Measurements from ENCODE around the gene CASS4.
"Not testable (repeated sequence)": the region's sequence is repeated elsewhere in the genome, so short reads cannot be mapped to it uniquely, and the experiment has no call there.

CASS4 gene, protein sequence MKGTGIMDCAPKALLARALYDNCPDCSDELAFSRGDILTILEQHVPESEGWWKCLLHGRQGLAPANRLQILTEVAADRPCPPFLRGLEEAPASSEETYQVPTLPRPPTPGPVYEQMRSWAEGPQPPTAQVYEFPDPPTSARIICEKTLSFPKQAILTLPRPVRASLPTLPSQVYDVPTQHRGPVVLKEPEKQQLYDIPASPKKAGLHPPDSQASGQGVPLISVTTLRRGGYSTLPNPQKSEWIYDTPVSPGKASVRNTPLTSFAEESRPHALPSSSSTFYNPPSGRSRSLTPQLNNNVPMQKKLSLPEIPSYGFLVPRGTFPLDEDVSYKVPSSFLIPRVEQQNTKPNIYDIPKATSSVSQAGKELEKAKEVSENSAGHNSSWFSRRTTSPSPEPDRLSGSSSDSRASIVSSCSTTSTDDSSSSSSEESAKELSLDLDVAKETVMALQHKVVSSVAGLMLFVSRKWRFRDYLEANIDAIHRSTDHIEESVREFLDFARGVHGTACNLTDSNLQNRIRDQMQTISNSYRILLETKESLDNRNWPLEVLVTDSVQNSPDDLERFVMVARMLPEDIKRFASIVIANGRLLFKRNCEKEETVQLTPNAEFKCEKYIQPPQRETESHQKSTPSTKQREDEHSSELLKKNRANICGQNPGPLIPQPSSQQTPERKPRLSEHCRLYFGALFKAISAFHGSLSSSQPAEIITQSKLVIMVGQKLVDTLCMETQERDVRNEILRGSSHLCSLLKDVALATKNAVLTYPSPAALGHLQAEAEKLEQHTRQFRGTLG

DNA sequence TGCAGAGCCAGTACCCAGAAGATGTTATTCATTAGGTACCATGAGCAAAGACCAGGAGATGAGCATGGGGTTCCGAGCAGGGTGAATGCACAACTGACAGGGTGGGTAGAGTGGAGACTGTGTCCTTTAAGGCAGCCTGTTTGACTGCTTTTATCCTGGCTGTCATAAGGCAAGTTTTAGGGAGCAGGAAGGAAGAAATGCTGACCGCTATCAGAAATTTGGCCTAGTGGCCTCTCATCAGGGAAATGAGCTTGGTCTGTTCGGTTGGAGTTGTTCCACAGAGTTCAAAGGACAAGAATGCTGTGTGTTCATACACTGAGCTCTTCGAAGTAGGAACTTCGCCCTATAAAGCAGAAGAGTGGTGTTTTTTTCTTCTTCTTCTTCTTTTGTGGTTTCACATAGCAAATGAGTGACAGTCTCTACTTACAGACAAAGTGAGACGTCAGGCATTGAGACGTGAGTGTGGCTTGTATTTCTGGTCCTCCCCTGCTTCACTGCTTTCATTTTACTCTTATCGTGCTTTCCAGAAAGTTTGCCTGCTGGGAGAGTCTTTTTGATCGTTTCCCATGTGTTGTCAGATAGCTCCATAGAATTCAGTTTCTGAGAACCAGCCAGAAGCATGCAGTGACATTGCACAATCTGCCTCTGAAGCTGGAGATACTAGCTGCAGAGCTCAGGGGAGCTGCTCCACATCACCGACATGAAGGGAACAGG is at the start of gene CASS4:
TSS of gene CASS4 (plus strand) at position 502 of the 714 bp plus-strand sequence. CDS start at position 701, 199 bp downstream.
- DNase-seq (ENCODE audit: low read depth in 2 of 2): no peak

DNA sequence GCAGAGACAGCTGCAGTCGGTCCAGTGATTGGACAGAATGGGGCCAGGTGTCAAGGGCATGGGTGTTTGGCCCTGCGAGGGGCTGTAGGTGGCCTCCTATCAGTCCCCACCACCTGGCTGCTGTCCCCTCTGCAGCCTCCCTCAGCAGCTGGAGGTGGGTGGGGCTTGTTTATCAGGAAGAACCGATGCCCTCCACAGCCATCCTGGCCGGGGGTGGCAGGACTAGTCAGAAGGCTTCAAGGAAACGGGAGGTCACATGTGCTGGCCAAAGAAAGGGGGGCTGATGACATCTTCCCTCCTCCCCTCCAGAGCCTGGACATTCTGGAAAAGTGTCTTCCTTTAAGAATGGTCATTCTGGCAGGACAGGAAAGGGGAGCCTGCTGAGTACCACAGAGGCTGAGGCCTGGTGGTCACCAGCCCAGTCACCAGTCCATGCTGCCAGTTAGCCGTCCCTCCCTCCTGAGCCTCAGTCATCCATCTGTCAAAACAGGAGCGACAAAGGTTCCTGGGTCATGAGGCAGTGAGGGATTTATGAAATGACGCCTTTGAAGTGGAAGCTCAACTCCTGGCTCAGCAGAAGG is 49.1 kb upstream of the CASS4 start:
- DNase-seq (ENCODE audit: low read depth in 2 of 2): no peak

DNA sequence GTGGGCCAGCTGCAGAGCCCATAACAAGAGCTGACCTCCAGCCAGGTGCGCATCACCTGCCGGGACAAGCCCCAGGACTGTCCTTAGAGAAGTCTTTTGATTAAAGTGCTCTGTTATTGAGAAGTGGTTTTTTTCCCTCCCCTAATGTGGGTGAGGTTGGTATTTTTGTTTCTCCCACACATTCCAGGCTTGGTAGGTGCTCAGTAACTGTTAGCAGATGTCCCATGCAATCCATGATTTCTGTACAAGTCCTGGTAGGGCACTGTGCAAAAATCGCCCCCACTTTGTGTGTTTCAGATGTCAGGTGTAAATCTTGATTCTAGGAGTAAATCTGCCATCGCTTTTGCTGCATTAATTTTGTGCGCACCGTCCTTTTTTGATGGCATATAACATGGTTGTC is 48.6 kb upstream of the CASS4 start:
- DNase-seq (ENCODE audit: low read depth in 2 of 2): no peak

DNA sequence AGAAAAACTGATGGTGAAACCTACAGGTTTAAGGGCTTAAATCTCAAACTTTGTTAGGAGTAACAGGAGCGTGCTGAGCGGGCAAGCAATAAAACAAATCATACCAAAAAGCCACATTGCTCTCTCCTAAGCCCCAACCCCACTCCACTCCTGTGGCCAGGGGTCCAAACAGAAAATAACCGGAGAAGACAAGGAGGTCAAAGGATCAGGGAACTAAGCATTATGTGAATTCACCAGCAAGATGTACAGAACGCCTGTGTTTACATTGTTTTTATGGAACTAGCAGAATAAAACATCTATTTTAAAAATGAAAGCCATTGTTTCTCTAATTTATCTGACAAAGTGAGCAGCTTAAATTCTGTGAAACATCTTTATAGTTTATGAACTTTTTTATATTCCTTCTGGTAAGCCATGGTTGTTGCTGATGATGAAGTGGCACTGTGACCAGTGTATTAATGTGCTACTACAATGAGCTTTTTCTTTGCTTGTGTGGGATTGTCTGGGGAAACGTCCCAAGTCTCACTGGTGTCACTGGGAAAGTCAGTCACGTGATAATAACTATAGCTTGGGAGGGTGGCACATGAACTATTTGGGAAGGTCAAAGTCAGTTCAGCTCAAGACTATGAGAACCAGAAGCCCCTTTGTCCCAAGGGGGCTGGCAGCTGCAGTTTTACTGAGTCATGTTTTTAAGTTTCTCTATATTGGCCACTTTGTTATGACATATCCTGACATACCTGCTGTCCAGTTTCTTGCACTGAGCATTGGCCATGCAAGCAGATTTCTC is 43.5 kb upstream of the CASS4 start:
- no peak for DNase-seq (ENCODE audit: low read depth in 2 of 2)

DNA sequence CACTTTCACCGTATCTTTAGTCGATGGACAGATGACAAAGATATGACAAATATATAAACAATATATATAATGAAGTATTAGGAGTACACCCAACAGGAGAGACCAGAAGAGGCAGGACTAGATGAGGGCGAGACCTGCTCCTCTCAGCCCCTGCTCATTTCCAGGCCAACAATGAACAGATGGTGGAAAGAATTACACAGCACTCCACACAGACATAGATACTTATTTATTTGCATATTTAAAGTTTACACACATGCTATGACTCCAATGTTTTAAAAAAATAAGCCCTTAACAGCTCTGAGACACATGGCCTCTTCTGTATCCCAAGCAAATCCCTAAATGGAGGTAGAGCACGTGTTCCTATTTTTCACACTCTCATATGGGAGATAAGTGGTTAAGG is 42.9 kb upstream of the CASS4 start:
- DNase-seq (ENCODE audit: low read depth in 2 of 2): no peak

DNA sequence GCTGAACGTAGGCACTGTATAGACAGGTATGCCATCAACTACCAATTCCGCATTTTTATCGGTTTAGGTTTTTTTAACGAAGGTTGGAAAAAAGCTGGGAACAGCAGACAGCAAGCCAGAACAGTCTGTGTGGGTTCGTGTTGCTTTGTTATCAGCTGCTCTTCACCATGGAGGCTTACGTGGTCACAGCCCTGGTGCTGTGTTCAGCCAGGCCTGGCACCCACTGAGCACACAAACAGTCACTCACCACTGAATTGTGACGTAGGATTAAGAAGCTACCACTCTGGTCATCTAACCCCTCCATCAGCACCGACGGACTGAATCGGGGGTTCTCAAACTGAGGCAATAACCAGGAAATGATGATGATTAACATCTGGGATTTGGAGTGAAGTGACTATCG is 40.1 kb upstream of the CASS4 start:
- DNase-seq (ENCODE audit: low read depth in 2 of 2): no peak

DNA sequence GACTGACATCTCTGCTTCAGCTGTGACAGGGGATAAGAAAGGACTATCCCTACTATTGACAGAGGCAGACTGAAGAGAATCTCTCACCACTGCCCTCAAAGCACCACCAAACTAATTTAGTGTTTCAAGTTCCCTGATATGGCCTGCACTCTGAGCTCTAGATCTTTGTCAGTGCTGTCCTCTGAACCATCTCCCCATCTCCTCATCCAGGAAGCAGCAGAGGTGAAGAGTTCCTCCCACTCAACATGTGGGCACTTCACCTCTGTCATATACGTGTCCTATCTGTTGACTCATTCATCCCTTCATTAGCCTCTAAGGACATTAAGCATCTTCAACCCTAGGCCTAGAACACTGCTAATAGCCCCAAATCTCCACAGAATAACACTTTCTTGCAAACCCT is 39.2 kb upstream of the CASS4 start:
- no peak for DNase-seq (ENCODE audit: low read depth in 2 of 2)

DNA sequence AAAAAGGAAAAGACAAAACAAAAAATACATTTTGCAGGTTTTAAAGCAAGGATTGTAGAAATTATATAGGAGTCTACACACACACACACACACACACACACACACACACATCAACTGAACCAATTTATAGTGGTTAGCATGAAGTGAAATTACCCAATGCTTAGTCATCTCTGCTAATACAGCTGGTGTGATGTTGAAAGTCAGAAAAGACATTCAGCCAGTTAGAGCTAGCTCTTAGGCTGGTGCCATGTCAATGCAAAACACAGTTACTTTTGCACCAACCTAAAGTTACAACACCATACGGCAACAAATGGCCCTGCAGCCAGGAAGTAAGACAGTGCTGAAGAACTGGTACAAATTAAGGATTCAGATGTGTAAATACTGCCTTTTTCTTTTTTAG is 38.1 kb upstream of the CASS4 start:
- no peak for DNase-seq (ENCODE audit: low read depth in 2 of 2)

DNA sequence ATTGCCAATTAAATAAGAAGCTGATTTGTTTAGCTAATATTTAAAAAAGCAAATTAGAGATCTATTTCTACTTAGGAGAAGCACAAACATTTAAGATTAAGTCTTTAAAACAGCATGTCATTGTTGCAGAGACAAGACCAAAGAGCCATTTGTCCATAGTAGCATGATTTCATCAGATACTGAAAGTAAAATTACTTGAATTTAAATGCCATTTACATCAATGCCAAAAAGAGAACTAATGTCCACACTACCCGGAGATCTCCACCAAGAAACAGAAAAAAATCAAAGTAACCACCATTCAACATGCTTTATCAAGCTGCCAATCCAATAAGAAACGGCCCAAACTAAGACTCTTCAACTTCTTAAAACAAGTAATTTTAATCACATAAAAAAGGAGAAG is 35.7 kb upstream of the CASS4 start:
- no peak for DNase-seq (ENCODE audit: low read depth in 2 of 2)

DNA sequence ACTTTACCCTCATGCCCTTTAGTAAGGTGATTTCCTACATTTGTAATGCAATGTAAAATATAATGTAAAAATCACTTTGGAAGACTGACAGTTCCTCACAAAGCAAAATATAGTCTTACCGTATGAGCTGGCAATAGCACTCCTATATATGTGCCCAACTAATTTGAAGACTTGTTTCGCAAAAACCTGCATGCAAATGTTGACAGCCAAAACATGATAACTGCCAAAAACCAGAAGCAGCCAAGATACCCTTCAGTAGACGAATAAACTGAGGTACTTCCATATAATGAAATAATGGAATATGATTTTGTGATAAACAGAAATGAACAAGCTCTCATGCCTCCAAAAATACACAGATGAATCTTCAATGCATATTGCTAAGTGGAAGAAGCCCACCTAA is 33.7 kb upstream of the CASS4 start:
- DNase-seq (ENCODE audit: low read depth in 2 of 2): no peak

DNA sequence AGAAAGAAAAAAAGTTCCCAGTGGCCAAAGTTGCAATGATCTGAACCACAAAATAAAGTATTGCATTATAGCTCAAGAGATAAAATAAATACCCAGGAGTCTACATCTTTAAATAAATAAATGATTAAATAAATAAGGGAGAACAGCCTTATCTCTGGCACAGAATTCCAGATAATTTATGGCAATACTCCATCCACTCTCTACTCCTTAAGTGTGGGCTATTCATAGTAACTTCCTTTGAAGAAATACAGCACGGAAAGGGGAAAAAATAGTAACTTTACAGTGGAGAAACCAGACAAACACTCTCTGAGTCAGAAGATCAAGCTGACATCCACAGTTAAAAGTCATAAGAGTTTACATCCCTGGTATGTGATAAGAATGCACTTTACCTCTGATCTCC is 31.7 kb upstream of the CASS4 start:
- no peak for DNase-seq (ENCODE audit: low read depth in 2 of 2)

DNA sequence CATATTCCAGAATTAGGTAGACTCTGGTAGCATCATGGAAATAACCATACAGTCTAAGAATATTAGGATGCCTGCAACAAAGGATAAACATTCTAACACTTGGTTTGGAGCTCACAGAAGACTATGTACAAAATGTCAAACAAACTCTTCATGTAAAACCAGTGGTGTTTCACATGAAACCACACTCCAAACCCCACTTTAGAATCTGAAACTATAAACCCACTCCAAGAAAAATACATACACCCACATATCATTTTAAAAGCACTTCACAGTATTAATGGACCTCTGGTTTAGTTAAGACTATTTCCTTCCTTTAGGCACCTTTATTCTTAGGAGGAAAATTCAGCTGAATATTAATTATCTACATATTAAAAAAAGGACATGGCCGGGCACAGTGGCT is 30.6 kb upstream of the CASS4 start:
- DNase-seq (ENCODE audit: low read depth in 2 of 2): no peak

DNA sequence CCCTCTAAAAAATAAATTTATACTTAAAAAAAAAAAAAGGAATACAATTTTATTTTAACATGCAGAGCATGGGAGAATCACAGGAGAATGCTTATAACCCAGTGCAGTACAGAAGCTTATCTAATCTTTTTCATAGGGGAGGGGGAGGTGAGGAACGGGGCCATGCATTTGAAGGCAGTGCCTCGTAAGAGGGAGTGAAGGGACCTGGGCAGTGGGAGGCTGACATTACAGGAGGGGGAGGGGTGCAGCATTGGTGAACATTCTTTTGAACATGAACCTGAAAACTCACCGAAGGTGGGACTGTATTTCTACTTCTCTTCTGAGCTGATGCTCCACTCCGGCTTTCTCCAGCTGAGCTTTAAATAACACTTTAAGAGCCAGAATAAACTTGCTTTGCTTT is 29.4 kb upstream of the CASS4 start:
- DNase-seq (ENCODE audit: low read depth in 2 of 2): no peak

DNA sequence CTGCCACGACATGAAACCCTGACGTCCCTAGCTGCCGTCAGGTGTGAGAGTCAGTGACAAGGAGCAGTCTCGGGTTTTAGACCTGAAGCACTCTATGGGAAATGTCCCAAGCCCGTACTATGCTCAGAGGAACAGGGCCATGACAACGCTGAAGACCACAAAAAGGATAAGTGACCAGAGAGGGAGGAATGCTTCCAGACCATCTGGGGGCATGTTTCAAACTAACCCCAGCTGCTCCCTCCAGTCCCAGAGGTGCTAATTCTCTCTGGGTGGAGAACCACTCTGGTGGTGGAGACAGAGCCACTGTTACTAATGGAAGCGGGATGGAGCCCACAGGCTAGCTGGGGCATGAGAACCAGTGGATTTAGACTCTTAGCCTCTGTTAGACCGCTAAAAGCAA is 28.7 kb upstream of the CASS4 start:
- no peak for DNase-seq (ENCODE audit: low read depth in 2 of 2)

DNA sequence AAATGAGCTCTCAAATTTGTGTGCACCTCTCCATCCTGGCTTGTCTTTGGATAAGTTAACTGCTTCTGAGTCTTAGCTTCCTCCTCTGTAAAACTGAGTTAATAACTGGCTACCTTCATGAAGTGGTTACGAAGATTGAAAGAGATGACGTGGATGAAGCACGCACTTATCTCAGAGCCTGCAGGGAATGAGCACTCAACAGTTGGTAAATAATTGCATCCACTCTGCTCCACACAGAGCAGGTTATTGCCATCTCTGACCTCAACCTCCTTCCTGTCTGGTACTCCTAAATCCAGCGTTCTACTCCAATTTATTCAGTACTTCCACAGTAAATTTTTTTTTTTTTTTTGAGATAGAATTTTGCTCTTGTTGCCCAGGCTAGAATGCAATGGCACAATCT is 26.9 kb upstream of the CASS4 start:
- no peak for DNase-seq (ENCODE audit: low read depth in 2 of 2)

DNA sequence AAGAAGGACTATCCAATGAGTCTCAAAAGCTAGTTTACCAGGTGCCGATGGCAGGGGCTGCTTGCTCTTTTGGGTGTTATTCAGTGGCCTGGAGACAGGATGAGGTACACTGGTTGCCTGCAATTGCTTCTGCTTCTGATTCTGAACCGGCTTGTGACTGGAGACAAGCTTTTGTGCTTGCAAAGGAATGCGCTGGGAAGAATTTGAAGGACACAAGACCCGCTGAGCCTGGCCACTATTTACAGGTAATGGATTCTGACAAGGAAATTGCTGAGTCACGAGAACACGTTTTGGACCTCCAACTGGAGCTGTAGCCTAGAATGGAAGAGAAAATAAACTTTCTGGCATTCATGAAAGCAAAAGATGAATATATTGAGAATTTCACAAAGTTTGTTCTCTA is 25.8 kb upstream of the CASS4 start:
- no peak for DNase-seq (ENCODE audit: low read depth in 2 of 2)

DNA sequence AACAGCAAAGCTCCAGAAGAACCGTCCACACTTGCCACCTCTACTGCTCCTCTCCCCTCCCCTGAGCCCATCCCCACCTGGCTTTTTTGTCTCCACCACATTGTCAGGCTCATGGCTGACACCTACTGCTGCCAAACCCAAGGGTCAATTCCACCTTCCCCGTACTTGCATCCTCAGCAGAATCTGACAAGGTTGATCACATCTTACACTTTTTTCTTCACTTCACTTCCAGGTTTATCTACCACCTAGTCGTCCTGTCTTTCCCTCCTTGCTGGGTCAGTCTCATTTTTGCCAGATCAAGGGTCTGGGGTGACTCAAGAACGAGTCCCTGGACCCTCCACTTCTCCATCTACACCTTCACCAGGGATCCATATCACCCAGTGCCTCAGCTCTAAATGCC is 23.2 kb upstream of the CASS4 start:
- DNase-seq (ENCODE audit: low read depth in 2 of 2): no peak

DNA sequence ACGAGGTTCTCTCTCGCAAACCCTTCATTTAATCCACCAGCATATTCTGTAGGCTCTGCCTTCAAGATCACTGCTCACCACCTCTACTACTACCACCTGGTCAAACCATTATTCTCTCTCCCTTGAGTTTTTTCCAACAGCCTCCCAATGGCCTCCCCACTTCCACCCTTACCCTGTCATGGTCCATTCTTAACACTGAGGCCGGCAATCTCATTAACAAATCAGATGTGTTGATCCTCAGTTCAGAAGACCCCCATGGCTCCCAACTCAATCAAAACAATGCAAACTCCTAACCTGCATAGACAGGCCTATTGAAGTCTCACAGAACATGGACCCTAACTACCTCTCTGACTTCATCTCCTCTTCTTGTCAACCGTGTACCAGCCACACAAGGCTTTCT is 22.3 kb upstream of the CASS4 start:
- DNase-seq (ENCODE audit: low read depth in 2 of 2): no peak

DNA sequence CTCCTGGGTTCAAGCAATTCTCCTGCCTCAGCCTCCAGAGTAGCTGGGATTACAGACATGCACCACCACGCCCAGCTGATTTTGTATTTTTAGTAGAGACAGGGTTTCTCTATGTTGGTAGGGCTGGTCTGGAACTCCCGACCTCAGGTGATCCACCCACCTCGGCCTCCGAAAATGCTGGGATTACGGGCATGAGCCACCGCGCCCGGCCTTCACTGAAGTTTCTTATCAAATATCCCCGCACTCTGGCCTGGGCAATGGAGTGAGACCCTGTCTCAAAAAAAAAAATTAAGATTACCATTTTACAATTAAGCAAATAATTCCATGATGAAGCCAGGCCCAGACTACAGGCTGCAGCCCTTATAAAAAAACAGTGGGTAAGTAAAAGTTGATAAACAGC is 21.7 kb upstream of the CASS4 start:
- DNase-seq (ENCODE audit: low read depth in 2 of 2): not testable (repeated sequence)

DNA sequence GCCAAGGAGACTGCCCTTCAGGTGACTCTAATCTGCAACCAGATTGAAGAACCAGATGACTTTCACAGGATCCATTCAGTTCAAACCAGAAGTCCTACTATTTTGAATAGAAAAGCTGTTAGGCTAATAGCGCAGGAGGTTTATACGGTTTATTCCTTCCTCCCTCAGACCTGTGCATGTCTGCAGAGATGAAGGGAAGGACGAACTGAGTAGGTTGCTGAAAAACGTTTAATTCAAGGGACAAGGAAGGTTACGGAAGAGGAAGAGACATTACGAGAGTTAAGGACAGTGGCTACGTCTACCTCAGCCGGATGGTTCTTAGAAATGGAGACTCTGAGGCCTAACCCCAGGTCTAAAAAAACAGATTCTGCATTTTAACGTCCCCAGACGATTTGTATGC is 21.0 kb upstream of the CASS4 start:
- DNase-seq (ENCODE audit: low read depth in 2 of 2): no peak

DNA sequence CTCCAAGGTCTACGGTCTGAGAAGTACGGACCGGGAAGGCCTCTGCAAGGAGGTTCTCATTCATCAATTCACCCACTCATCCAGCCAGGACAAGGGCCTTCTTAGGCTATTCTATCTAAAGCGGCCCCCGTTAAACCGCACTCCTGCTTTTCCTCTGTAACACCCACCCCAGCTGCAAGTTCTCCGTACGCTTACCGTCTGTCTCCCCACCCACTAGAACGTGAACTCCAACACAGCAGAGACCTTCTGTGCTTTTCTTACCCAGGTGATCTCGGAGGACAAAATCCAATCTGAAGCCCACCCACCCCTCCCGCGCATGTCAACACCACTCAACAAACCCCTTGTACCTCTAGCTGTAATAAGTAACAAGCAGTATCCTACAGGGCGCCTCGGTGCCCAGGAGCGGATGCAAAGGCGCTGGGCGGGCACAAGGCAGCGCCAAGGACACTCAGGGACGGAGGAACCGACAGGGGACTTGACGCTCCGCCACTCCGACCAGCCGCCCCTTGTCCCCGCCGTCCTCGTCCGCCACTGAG is 20.4 kb upstream of the CASS4 start:
- no peak for DNase-seq (ENCODE audit: low read depth in 2 of 2)

Data from stimulated activated CD4-positive, alpha-beta T cell treated with anti-CD3 and anti-CD28 coated beads, Interleukin-12 subunit alpha, Interleukin-12 subunit beta, amount 100 ng/mL, for 24 hours (primary cell).